ENCODE measurements around the gene FCHSD2. TPM values are rescaled to one million over a fixed set of nuclear protein-coding genes. Genes with fewer than 3 reads are reported as not detected.

FCHSD2 gene
- total and polyA plus RNA-seq, 2 of the 8 experiments (the other 6 are each of a cell fraction or from before 2014, with no cell fraction given) = 4.1 to 7.8 TPM

GRCh38 chr11:72825661-72826060, 316.5 kb downstream of the FCHSD2 start:
- no peaks in the 10 kb centered on the region for H3K79me1 ChIP-seq (ENCODE audit: low read depth, low read length)
- peaks cover 0 to 14% (median 11%) of the 10 kb centered on the region in 4 experiments; a peak in 5 of 7 replicates for H3K4me1 ChIP-seq (replicated peaks in 1 of 4; ENCODE audit: control insufficient read depth in 3 of 4, insufficient read depth in 4 of 4, low read length in 3 of 4)
- ChIA-PET CTCF (ENCODE audit: partially characterized antibody) (interaction anchor here (0.6 to 11.9 kb wide), 6 partner anchors 21 to 1413 kb away, joined by 3 to 258 read pairs (median 3); no protein-coding TSS in a partner anchor), POLR2A (ENCODE audit: partially characterized antibody) (interaction anchor here (1.0 to 1.4 kb wide), 3 partner anchors 10 to 100 kb away, joined by 3 read pairs; no protein-coding TSS in a partner anchor)
- WGBS, 2 experiments (ENCODE audit: extremely low coverage in 1 of 2, insufficient coverage in 1 of 2, insufficient read length in 1 of 2, insufficient replicate concordance in 2 of 2, low coverage in 1 of 2, low lambda C conversion rate in 2 of 2, missing lambda C conversion rate in 1 of 2) = 100% methylated on average over 4 of the region's 4 CpGs; no CpG with 5 or more reads in 1 of the 2 experiments
- H2AK5ac ChIP-seq (ENCODE audit: low read depth, low read length) = no peak overlapping the region
- DNase-seq (ENCODE audit: low read depth in 1 of 2, low spot score in 2 of 2) = no peak
- no peak overlapping the region for H3K18ac ChIP-seq (ENCODE audit: extremely low read depth, low read length)
- H3K79me2 ChIP-seq (ENCODE audit: control insufficient read depth in 1 of 2, insufficient read depth in 2 of 2, low read length in 2 of 2) = no peaks in the 10 kb centered on the region
- H3K56ac ChIP-seq (replicated peaks; ENCODE audit: insufficient read length, low read depth, low read length) = no peak overlapping the region
- H3K23ac ChIP-seq (ENCODE audit: insufficient read length) = no peak overlapping the region
- TF ChIP-seq CREB1 (IDR thresholded peaks at IDR 0.05) = no peak
- TF ChIP-seq POLR2AphosphoS5 (IDR thresholded peaks at IDR 0.05; ENCODE audit: low read depth, low read length) = no peak
- no peak for TF ChIP-seq SRF (IDR thresholded peaks at IDR 0.05; ENCODE audit: low read depth, low read length)
- no peak for TF ChIP-seq CBX5 (IDR thresholded peaks at IDR 0.05; ENCODE audit: low read depth, low read length)
- no peak for TF ChIP-seq CEBPB (IDR thresholded peaks at IDR 0.05; ENCODE audit: low read depth, low read length)
- no peak for TF ChIP-seq GABPA (IDR thresholded peaks at IDR 0.05; ENCODE audit: borderline replicate concordance, insufficient read depth, low read length)
- no peak for TF ChIP-seq SIRT6 (IDR thresholded peaks at IDR 0.05; ENCODE audit: low read length)
- TF ChIP-seq NRF1 (IDR thresholded peaks at IDR 0.05; ENCODE audit: low read depth, low read length) = no peak
- no peak for TF ChIP-seq EP300 (IDR thresholded peaks at IDR 0.05; ENCODE audit: borderline replicate concordance in 1 of 2, low read depth in 2 of 2, low read length in 2 of 2)
- TF ChIP-seq E2F6 (IDR thresholded peaks at IDR 0.05) = no peak
- TF ChIP-seq GTF2F1 (IDR thresholded peaks at IDR 0.05; ENCODE audit: borderline replicate concordance, low read depth, low read length) = no peak
- TF ChIP-seq TBP (IDR thresholded peaks at IDR 0.05; ENCODE audit: low read depth, low read length) = no peak
- TF ChIP-seq CTBP2 (IDR thresholded peaks at IDR 0.05; ENCODE audit: borderline replicate concordance, insufficient read depth, insufficient read length, low read length) = no peak
- H2BK120ac ChIP-seq (replicated peaks; ENCODE audit: low read depth, low read length) = no peak overlapping the region
- H3K27me3 ChIP-seq (replicated peaks in 1 of 4; ENCODE audit: control insufficient read depth in 3 of 4, extremely low read depth in 1 of 4, insufficient read depth in 3 of 4, low read length in 3 of 4) = peaks cover 0 to 14% (median 12%) of the 10 kb centered on the region in 4 experiments; a peak in 6 of 7 replicates
- no peak overlapping the region for H3K4me2 ChIP-seq (ENCODE audit: insufficient read depth in 1 of 2, low read depth in 2 of 2, low read length in 2 of 2)
- H4K20me1 ChIP-seq (replicated peaks in 1 of 2; ENCODE audit: control insufficient read depth in 1 of 2, insufficient read depth in 2 of 2, low read length in 2 of 2) = peaks cover 0 to 2% of the 10 kb centered on the region in 2 experiments
- no peak overlapping the region for H3K14ac ChIP-seq (ENCODE audit: insufficient read length)
- H4K8ac ChIP-seq (ENCODE audit: extremely low read depth, insufficient read depth, low read length) = no peak overlapping the region
- no peaks in the 10 kb centered on the region for H3K9me3 ChIP-seq (ENCODE audit: insufficient read depth in 2 of 2, low read depth in 1 of 2, low read length in 1 of 2)
- H3K4me3 ChIP-seq (ENCODE audit: extremely low read depth in 1 of 4, insufficient read depth in 2 of 4, low read depth in 3 of 4, low read length in 4 of 4) = no peak overlapping the region
- H2BK12ac ChIP-seq (ENCODE audit: low read depth, low read length) = no peak overlapping the region
- peaks cover 13% of the 10 kb centered on the region for H3K23me2 ChIP-seq (ENCODE audit: low read depth, low read length)
- H3K4ac ChIP-seq (replicated peaks; ENCODE audit: insufficient read length, low read depth, low read length) = no peak overlapping the region
- H2BK20ac ChIP-seq (ENCODE audit: low read length) = no peak overlapping the region
- no peak overlapping the region for H3K27ac ChIP-seq (ENCODE audit: low read depth, low read length)
- FAIRE-seq = no peak
- no peak overlapping the region for H4K91ac ChIP-seq (replicated peaks; ENCODE audit: insufficient read length, low read length)
- no peak overlapping the region for H2AFZ ChIP-seq (ENCODE audit: low read length)
- H3K9ac ChIP-seq (replicated peaks in 1 of 4; ENCODE audit: extremely low read depth in 1 of 4, low read depth in 3 of 4, low read length in 3 of 4) = no peak overlapping the region
- H2BK15ac ChIP-seq (ENCODE audit: low read length) = no peak overlapping the region
- H2BK5ac ChIP-seq (ENCODE audit: low read depth, low read length) = no peak overlapping the region
- H4K5ac ChIP-seq (ENCODE audit: insufficient read length, low read depth, low read length) = no peak overlapping the region
- H3K36me3 ChIP-seq (ENCODE audit: control insufficient read depth in 2 of 4, insufficient read depth in 4 of 4, low read length in 3 of 4) = no peaks in the 10 kb centered on the region; a peak in 1 of 8 replicates
